T47D (cell line): ENCODE results near the gene CCDC6.

ENCODE experiments used
- DNase-seq, 2 experiments: peaks; one replicate each; pipeline versions ENCODE4 v3.0.0 to v3.0.0-alpha.2; 2011 to 2012; ENCODE audit warnings: low read depth in 1 of 2, low spot score in 1 of 2
- JUND ChIP-seq: IDR thresholded peaks from 2 replicates; pipeline ENCODE4 v1.6.1; 2012; ENCODE audit warnings: low read depth
- in situ Hi-C: cut with HindIII; loops from 2 replicates; pipeline ENCODE4 v1.10.0; 2016; ENCODE audit warnings: low sequenced_read_pairs, low pct_unique_long_range_greater_than_20kb

The CCDC6 gene

GRCh38 chr10:59922907-59923306, 16.6 kb upstream of the CCDC6 start:
- TF ChIP-seq JUND, result no peak

GRCh38 chr10:59917922-59918321, 11.6 kb upstream of the CCDC6 start:
- no peak for DNase-seq
- TF ChIP-seq JUND, result no peak
- in situ Hi-C loops, result no loop called here

More at GRCh38 chr10:59922907-59923306, 16.6 kb upstream of the CCDC6 start:
- in situ Hi-C loops, result no loop called here
- no peak for DNase-seq

GRCh38 chr10:59913547-59914237, 7.3 kb upstream of the CCDC6 start:
- no peak for TF ChIP-seq JUND
- DNase-seq, result no peak
- in situ Hi-C loops, result no loop called here

GRCh38 chr10:59910867-59911266, 4.5 kb upstream of the CCDC6 start:
- DNase-seq, result no peak
- TF ChIP-seq JUND, result no peak
- in situ Hi-C loops, result no loop called here

- no peak for TF ChIP-seq JUND
- in situ Hi-C loops, result no loop called here
- peak in 1 of 2 experiments; percentile 41 for DNase-seq
These were observed 3.5 kb upstream of the CCDC6 start for GRCh38 chr10:59909815-59910214.

GRCh38 chr10:59908808-59909143, 2.4 kb upstream of the CCDC6 start:
- in situ Hi-C loops, result no loop called here
- no peak for TF ChIP-seq JUND
- DNase-seq, result no peak

- TF ChIP-seq JUND, result peak; percentile 30; the same call in 1 of the 2 replicates
These were observed 1.8 kb upstream of the CCDC6 start for GRCh38 chr10:59907918-59908807.

GRCh38 chr10:59907537-59907917, 1.2 kb upstream of the CCDC6 start:
- no peak for DNase-seq
- TF ChIP-seq JUND, result no peak
- in situ Hi-C loops, result no loop called here

More at GRCh38 chr10:59907918-59908807, 1.8 kb upstream of the CCDC6 start:
- in situ Hi-C loops, result no loop called here
- DNase-seq, result peak; percentile 60 to 93

GRCh38 chr10:59905731-59906416, 482 bp downstream of the CCDC6 start:
- in situ Hi-C loops, result no loop called here
- no peak for TF ChIP-seq JUND
- no peak for DNase-seq

GRCh38 chr10:59905066-59905730, 1.2 kb downstream of the CCDC6 start:
- peak in 1 of 2 experiments; percentile 27 for DNase-seq
- in situ Hi-C loops, result no loop called here
- TF ChIP-seq JUND, result no peak

GRCh38 chr10:59904426-59905065, 1.8 kb downstream of the CCDC6 start:
- in situ Hi-C loops, result no loop called here
- no peak for DNase-seq
- TF ChIP-seq JUND, result no peak

GRCh38 chr10:59903871-59904270, 2.5 kb downstream of the CCDC6 start:
- in situ Hi-C loops, result no loop called here
- DNase-seq, result no peak
- TF ChIP-seq JUND, result no peak
